Nephron (organoid): ENCODE data around the gene PTGES2.

ENCODE experiments used
- H3K27ac Mint-ChIP-seq, 3 experiments: 2 replicates each; pipeline ENCODE4 v1.8.0; 2020; ENCODE audit warnings: mixed read lengths in 3 of 3, mild to moderate bottlenecking in 2 of 3, moderate library complexity in 1 of 3
- H3K27me3 Mint-ChIP-seq: 2 replicates; pipeline ENCODE4 v1.8.0; 2021; ENCODE audit warnings: low read depth, mild to moderate bottlenecking, moderate library complexity, mixed read lengths
- H3K36me3 Mint-ChIP-seq: 2 replicates; pipeline ENCODE4 v1.8.0; 2020; ENCODE audit warnings: low read depth, mixed read lengths
- H3K4me1 Mint-ChIP-seq: 2 replicates; pipeline ENCODE4 v1.8.0; 2020; ENCODE audit warnings: mixed read lengths
- H3K4me3 Mint-ChIP-seq, 3 experiments: 2 replicates each; pipeline ENCODE4 v1.8.0; 2020; ENCODE audit warnings: mild to moderate bottlenecking in 3 of 3, mixed read lengths in 3 of 3, moderate library complexity in 2 of 3
- H3K9me3 Mint-ChIP-seq: 2 replicates; pipeline ENCODE4 v1.8.0; 2020; ENCODE audit warnings: mixed read lengths
- TF ChIP-seq, protein P1 (sequence below), 3 experiments: fragments of 200-600 bp; sonication (generic); IDR thresholded peaks; one replicate each; pipeline ENCODE4 v1.5.0; 2021; ENCODE audit warnings: antibody characterized with exemption in 3 of 3; ENCODE audit not compliant: unreplicated experiment in 3 of 3

PTGES2 gene

DNA sequence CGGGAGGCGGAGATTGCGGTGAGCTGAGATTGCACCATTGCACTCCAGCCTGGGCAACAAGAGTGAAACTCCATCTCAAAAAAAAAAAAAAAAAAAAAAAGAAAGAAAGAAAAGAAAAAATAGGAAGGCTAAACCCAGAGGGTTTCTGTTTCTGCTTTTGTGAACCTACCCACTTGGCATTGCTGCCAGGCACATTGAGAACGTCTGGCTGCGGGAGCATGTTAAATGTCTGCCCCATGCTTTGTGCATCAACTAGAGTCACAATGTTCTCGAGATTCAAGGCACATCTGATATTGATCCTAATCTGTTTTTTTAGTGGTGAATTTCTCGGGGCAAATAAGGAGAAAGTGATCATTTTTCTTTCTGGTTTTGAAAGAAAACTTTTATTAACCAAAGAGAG lies 56.7 kb downstream of the PTGES2 start:
- TF ChIP-seq, protein P1, sequence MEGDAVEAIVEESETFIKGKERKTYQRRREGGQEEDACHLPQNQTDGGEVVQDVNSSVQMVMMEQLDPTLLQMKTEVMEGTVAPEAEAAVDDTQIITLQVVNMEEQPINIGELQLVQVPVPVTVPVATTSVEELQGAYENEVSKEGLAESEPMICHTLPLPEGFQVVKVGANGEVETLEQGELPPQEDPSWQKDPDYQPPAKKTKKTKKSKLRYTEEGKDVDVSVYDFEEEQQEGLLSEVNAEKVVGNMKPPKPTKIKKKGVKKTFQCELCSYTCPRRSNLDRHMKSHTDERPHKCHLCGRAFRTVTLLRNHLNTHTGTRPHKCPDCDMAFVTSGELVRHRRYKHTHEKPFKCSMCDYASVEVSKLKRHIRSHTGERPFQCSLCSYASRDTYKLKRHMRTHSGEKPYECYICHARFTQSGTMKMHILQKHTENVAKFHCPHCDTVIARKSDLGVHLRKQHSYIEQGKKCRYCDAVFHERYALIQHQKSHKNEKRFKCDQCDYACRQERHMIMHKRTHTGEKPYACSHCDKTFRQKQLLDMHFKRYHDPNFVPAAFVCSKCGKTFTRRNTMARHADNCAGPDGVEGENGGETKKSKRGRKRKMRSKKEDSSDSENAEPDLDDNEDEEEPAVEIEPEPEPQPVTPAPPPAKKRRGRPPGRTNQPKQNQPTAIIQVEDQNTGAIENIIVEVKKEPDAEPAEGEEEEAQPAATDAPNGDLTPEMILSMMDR (IDR thresholded peaks at IDR 0.05; ENCODE audit: unreplicated experiment in 3 of 3) = no peak

More for the DNA sequence above, 56.7 kb downstream of the PTGES2 start:
- Mint-ChIP-seq H3K4me3 (peak overlapping the region in 2 of 3 experiments; percentile 37 to 46), H3K36me3 (no peaks in the 10 kb centered on the region), H3K4me1 (peaks cover 38% of the 10 kb centered on the region), H3K9me3 (no peaks in the 10 kb centered on the region), H3K27me3 (no peaks in the 10 kb centered on the region), H3K27ac (peak overlapping the region; percentile 46 to 72 (median 67))
